Calu3 (cell line): Measurements from ENCODE around the gene CCDC93. TPM values are rescaled to one million over a fixed set of nuclear protein-coding genes. Genes with fewer than 3 reads are reported as not detected.

Source experiments
- BruUV-seq: library from RNA; stranded (reverse); fragments of 400-500 nt; replicated peaks from 2 replicates; lab custom pipeline; 2021; lab: Mats Ljungman, UMichigan
- CTCF ChIA-PET: fragments of 300-600 bp; sonication (Branson Sonifier 250); formaldehyde crosslinking; loops from one replicate; lab custom pipeline; 2022; ENCODE audit warnings: antibody characterized with exemption; lab: Charles Lee
- DNase-seq: peaks from one replicate; pipeline ENCODE4 v3.0.0; 2022
- H3K27ac Mint-ChIP-seq: one replicate; pipeline ENCODE4 v1.8.0; 2022; ENCODE audit warnings: mixed read lengths; ENCODE audit not compliant: unreplicated experiment
- H3K27me3 Mint-ChIP-seq: one replicate; pipeline ENCODE4 v1.8.0; 2022; ENCODE audit warnings: mixed read lengths; ENCODE audit not compliant: unreplicated experiment
- H3K36me3 Mint-ChIP-seq: one replicate; pipeline ENCODE4 v1.8.0; 2022; ENCODE audit warnings: mild to moderate bottlenecking, moderate library complexity, mixed read lengths; ENCODE audit not compliant: insufficient read depth, unreplicated experiment
- H3K4me1 Mint-ChIP-seq: one replicate; pipeline ENCODE4 v1.8.0; 2022; ENCODE audit warnings: mild to moderate bottlenecking, low read depth, mixed read lengths; ENCODE audit not compliant: unreplicated experiment
- H3K4me3 Mint-ChIP-seq: one replicate; pipeline ENCODE4 v1.8.0; 2022; ENCODE audit warnings: mild to moderate bottlenecking, low read depth, moderate library complexity, mixed read lengths; ENCODE audit not compliant: unreplicated experiment
- H3K9me3 Mint-ChIP-seq: one replicate; pipeline ENCODE4 v1.8.0; 2022; ENCODE audit warnings: low read depth, mixed read lengths; ENCODE audit not compliant: unreplicated experiment
- CTCF ChIP-seq: fragments of 200-600 bp; IDR thresholded peaks from one replicate; pipeline ENCODE4 v1.8.0; 2022; ENCODE audit warnings: antibody characterized with exemption; ENCODE audit not compliant: unreplicated experiment
- intact Hi-C: fragments of 100-400 bp; cut with micrococcal nuclease; formaldehyde crosslinking; loops from one replicate; pipeline ENCODE4 v1.10.0; 2022; ENCODE audit not compliant: unreplicated experiment
- total RNA-seq: library from RNA; stranded (reverse); gene quantifications from 2 replicates; pipeline ENCODE4 v1.2.3, GENCODE V29; 2022

The CCDC93 gene
- total RNA-seq, 1 experiment from 2014 or later: 57.3 TPM

GRCh38 chr2:117973498-117974082 is 40.3 kb downstream of the CCDC93 start:
- BruUV-seq: no TSS peak
- intact Hi-C loops: no loop called here
- DNase-seq: no peak
- CTCF ChIA-PET: no interaction called here
- H3K27me3 Mint-ChIP-seq: no peaks in the 10 kb centered on the region
- no peak for TF ChIP-seq CTCF
- H3K36me3 Mint-ChIP-seq: peaks cover 60% of the 10 kb centered on the region
- no peaks in the 10 kb centered on the region for H3K4me1 Mint-ChIP-seq
- H3K9me3 Mint-ChIP-seq: no peaks in the 10 kb centered on the region
- H3K4me3 Mint-ChIP-seq: no peak overlapping the region
- no peak overlapping the region for H3K27ac Mint-ChIP-seq

- CTCF ChIA-PET: no interaction called here
- Mint-ChIP-seq H3K27ac (no peak overlapping the region), H3K4me1 (no peaks in the 10 kb centered on the region), H3K36me3 (peaks cover 60% of the 10 kb centered on the region), H3K4me3 (no peak overlapping the region), H3K27me3 (no peaks in the 10 kb centered on the region), H3K9me3 (no peaks in the 10 kb centered on the region)
- DNase-seq: no peak
- no TSS peak for BruUV-seq
- TF ChIP-seq CTCF: no peak
- intact Hi-C loops: no loop called here
Measured at GRCh38 chr2:117972476-117973123, 41.3 kb downstream of the CCDC93 start.

- H3K9me3 Mint-ChIP-seq: no peaks in the 10 kb centered on the region
- H3K4me3 Mint-ChIP-seq: no peak overlapping the region
- H3K27me3 Mint-ChIP-seq: no peaks in the 10 kb centered on the region
- H3K27ac Mint-ChIP-seq: no peak overlapping the region
- BruUV-seq: no TSS peak
- CTCF ChIA-PET: interaction anchor here (1.2 kb wide), 1 partner anchor 68 kb away, joined by 3 read pairs; no protein-coding TSS in a partner anchor
- intact Hi-C loops: no loop called here
- TF ChIP-seq CTCF: no peak
- DNase-seq: no peak
- H3K4me1 Mint-ChIP-seq: no peaks in the 10 kb centered on the region
- peaks cover 38% of the 10 kb centered on the region for H3K36me3 Mint-ChIP-seq
Measured at GRCh38 chr2:117968722-117969121, 45.1 kb downstream of the CCDC93 start.

- Mint-ChIP-seq H3K27ac (no peak overlapping the region), H3K4me3 (no peak overlapping the region), H3K27me3 (no peaks in the 10 kb centered on the region), H3K9me3 (no peaks in the 10 kb centered on the region), H3K36me3 (peaks cover 32% of the 10 kb centered on the region), H3K4me1 (no peaks in the 10 kb centered on the region)
- no TSS peak for BruUV-seq
- no peak for DNase-seq
- intact Hi-C loops: no loop called here
- no peak for TF ChIP-seq CTCF
- CTCF ChIA-PET: interaction anchor here (1.2 kb wide), 1 partner anchor 68 kb away, joined by 3 read pairs; no protein-coding TSS in a partner anchor
Measured at GRCh38 chr2:117967977-117968718, 45.7 kb downstream of the CCDC93 start.
